Astrocyte (in vitro differentiated cells and primary cell): ENCODE results near the gene DAZL. TPM values are rescaled to one million over a fixed set of nuclear protein-coding genes. Genes with fewer than 3 reads are reported as not detected.

Experiments
- DNase-seq: peaks from one replicate; pipeline ENCODE4 v3.0.0-alpha.2; 2010; ENCODE audit warnings: low read depth
- FAIRE-seq: peaks from 2 replicates; lab custom pipeline; 2011; peaks lifted over from hg19 to GRCh38; lab: Jason Lieb, UNC
- H2AFZ ChIP-seq: 2 replicates; pipeline ENCODE4 v1.6.0; 2012; ENCODE audit warnings: low read depth, low read length, inconsistent platforms
- H3K27ac ChIP-seq: 2 replicates; pipeline ENCODE4 v1.5.1; 2011; ENCODE audit warnings: low read depth, low read length, inconsistent platforms
- H3K27me3 ChIP-seq: 2 replicates; pipeline ENCODE4 v1.6.0; 2011; ENCODE audit warnings: low read length, inconsistent platforms; ENCODE audit not compliant: insufficient read depth
- H3K36me3 ChIP-seq: 2 replicates; pipeline ENCODE4 v1.5.1; 2011; ENCODE audit warnings: low read length, inconsistent platforms; ENCODE audit not compliant: insufficient read depth
- H3K4me1 ChIP-seq: 2 replicates; pipeline ENCODE4 v1.5.1; 2011; ENCODE audit warnings: low read length, inconsistent platforms; ENCODE audit not compliant: insufficient read depth
- H3K4me2 ChIP-seq: 2 replicates; pipeline ENCODE4 v1.6.0; 2012; ENCODE audit warnings: low read length, inconsistent platforms
- H3K4me3 ChIP-seq: 2 replicates; pipeline ENCODE4 v1.5.1; 2011; ENCODE audit warnings: low read depth, mild to moderate bottlenecking, low read length, inconsistent platforms; ENCODE audit not compliant: insufficient read depth
- H3K79me2 ChIP-seq: 2 replicates; pipeline ENCODE4 v1.6.0; 2012; ENCODE audit warnings: mild to moderate bottlenecking, low read length, inconsistent platforms; ENCODE audit not compliant: insufficient read depth
- H3K9ac ChIP-seq: 2 replicates; pipeline ENCODE4 v1.6.0; 2012; ENCODE audit warnings: mild to moderate bottlenecking, low read length, inconsistent platforms
- H3K9me3 ChIP-seq: 2 replicates; pipeline ENCODE4 v1.5.1; 2012; ENCODE audit warnings: low read depth, mild to moderate bottlenecking, low read length, inconsistent platforms; ENCODE audit not compliant: insufficient read depth
- H4K20me1 ChIP-seq: 2 replicates; pipeline ENCODE4 v1.6.0; 2012; ENCODE audit warnings: low read length, inconsistent platforms; ENCODE audit not compliant: insufficient read depth
- H3K27ac Mint-ChIP-seq: one replicate; pipeline ENCODE4 v1.8.0; 2021; ENCODE audit warnings: mild to moderate bottlenecking, mixed read lengths; ENCODE audit not compliant: unreplicated experiment
- H3K27me3 Mint-ChIP-seq: one replicate; pipeline ENCODE4 v1.8.0; 2021; ENCODE audit warnings: low read depth, mixed read lengths; ENCODE audit not compliant: unreplicated experiment
- H3K36me3 Mint-ChIP-seq: one replicate; pipeline ENCODE4 v1.8.0; 2021; ENCODE audit warnings: low read depth, mixed read lengths; ENCODE audit not compliant: unreplicated experiment
- H3K4me1 Mint-ChIP-seq: one replicate; pipeline ENCODE4 v1.8.0; 2021; ENCODE audit warnings: low read depth, mixed read lengths; ENCODE audit not compliant: unreplicated experiment
- H3K4me3 Mint-ChIP-seq: one replicate; pipeline ENCODE4 v1.8.0; 2021; ENCODE audit warnings: mild to moderate bottlenecking, moderate library complexity, mixed read lengths; ENCODE audit not compliant: unreplicated experiment
- H3K9me3 Mint-ChIP-seq: one replicate; pipeline ENCODE4 v1.8.0; 2021; ENCODE audit warnings: mild to moderate bottlenecking, mixed read lengths; ENCODE audit not compliant: unreplicated experiment
- CTCF ChIP-seq: IDR thresholded peaks from 2 replicates; pipeline ENCODE4 v1.5.1; 2011; ENCODE audit warnings: low read depth, mild to moderate bottlenecking, inconsistent platforms, low read length, moderate library complexity; ENCODE audit not compliant: insufficient read depth
- EZH2 ChIP-seq: IDR thresholded peaks from 2 replicates; pipeline ENCODE4 v1.6.1; 2012; ENCODE audit warnings: mild to moderate bottlenecking, low read length, inconsistent platforms; ENCODE audit not compliant: insufficient read depth
- total RNA-seq: library from RNA; stranded (reverse); gene quantifications from 2 replicates; pipeline ENCODE4 v1.2.1, GENCODE V29; 2021

The DAZL gene
- total RNA-seq, 1 donor from 2014 or later, result not detected

GRCh38 chr3:16545413-16546185 lies 59.6 kb downstream of the DAZL start:
- Histone ChIP-seq H3K27ac (no peak overlapping the region), H3K4me1 (peaks cover 5% of the 10 kb centered on the region), H3K9me3 (no peaks in the 10 kb centered on the region), H3K4me2 (no peak overlapping the region), H3K4me3 (no peak overlapping the region), H4K20me1 (no peaks in the 10 kb centered on the region), H3K9ac (no peak overlapping the region), H2AFZ (no peak overlapping the region), H3K36me3 (no peaks in the 10 kb centered on the region), H3K79me2 (no peaks in the 10 kb centered on the region), H3K27me3 (peaks cover 5% of the 10 kb centered on the region)
- H3K9me3 Mint-ChIP-seq, result peaks cover 2% of the 10 kb centered on the region
- TF ChIP-seq EZH2, result no peak
- TF ChIP-seq CTCF, result no peak
- peaks cover 10% of the 10 kb centered on the region for H3K27me3 Mint-ChIP-seq
- DNase-seq, result no peak
- no peaks in the 10 kb centered on the region for H3K36me3 Mint-ChIP-seq
- H3K4me3 Mint-ChIP-seq, result no peak overlapping the region
- peaks cover 9% of the 10 kb centered on the region for H3K4me1 Mint-ChIP-seq
- no peak overlapping the region for H3K27ac Mint-ChIP-seq
- FAIRE-seq, result no peak

GRCh38 chr3:16543242-16543864 lies 61.9 kb downstream of the DAZL start:
- Histone ChIP-seq H3K4me1 (no peaks in the 10 kb centered on the region), H3K27me3 (peaks cover 13% of the 10 kb centered on the region), H3K27ac (no peak overlapping the region), H3K79me2 (no peaks in the 10 kb centered on the region), H3K9me3 (no peaks in the 10 kb centered on the region), H2AFZ (no peak overlapping the region), H3K36me3 (no peaks in the 10 kb centered on the region), H3K4me3 (no peak overlapping the region), H3K4me2 (no peak overlapping the region), H3K9ac (no peak overlapping the region), H4K20me1 (no peaks in the 10 kb centered on the region)
- Mint-ChIP-seq H3K4me3 (no peak overlapping the region), H3K27ac (no peak overlapping the region), H3K4me1 (peaks cover 2% of the 10 kb centered on the region), H3K27me3 (peaks cover 12% of the 10 kb centered on the region), H3K36me3 (no peaks in the 10 kb centered on the region), H3K9me3 (peaks cover 2% of the 10 kb centered on the region)
- no peak for DNase-seq
- no peak for TF ChIP-seq EZH2
- no peak for TF ChIP-seq CTCF
- FAIRE-seq, result no peak

GRCh38 chr3:16538507-16538906 lies 66.7 kb downstream of the DAZL start:
- Histone ChIP-seq H3K27ac (no peak overlapping the region), H3K79me2 (no peaks in the 10 kb centered on the region), H3K4me2 (no peak overlapping the region), H3K9me3 (no peaks in the 10 kb centered on the region), H3K36me3 (no peaks in the 10 kb centered on the region), H3K4me1 (no peaks in the 10 kb centered on the region), H3K9ac (no peak overlapping the region), H3K4me3 (no peak overlapping the region), H2AFZ (no peak overlapping the region), H3K27me3 (peaks cover 13% of the 10 kb centered on the region), H4K20me1 (no peaks in the 10 kb centered on the region)
- no peaks in the 10 kb centered on the region for H3K9me3 Mint-ChIP-seq
- TF ChIP-seq EZH2 (no peak), CTCF (no peak)
- peaks cover 6% of the 10 kb centered on the region for H3K27me3 Mint-ChIP-seq
- H3K4me3 Mint-ChIP-seq, result no peak overlapping the region
- peak overlapping the region; percentile 35 for H3K27ac Mint-ChIP-seq
- DNase-seq, result no peak
- no peaks in the 10 kb centered on the region for H3K36me3 Mint-ChIP-seq
- peaks cover 2% of the 10 kb centered on the region for H3K4me1 Mint-ChIP-seq
- no peak for FAIRE-seq
